Embryonic facial prominence (tissue), 1 donor: ENCODE data around the gene SLC7A1.

ENCODE experiments used
- DNase-seq: peaks from one replicate; pipeline ENCODE4 v3.0.0-alpha.2; 2016; ENCODE audit errors: extremely low spot score

The SLC7A1 gene

DNA sequence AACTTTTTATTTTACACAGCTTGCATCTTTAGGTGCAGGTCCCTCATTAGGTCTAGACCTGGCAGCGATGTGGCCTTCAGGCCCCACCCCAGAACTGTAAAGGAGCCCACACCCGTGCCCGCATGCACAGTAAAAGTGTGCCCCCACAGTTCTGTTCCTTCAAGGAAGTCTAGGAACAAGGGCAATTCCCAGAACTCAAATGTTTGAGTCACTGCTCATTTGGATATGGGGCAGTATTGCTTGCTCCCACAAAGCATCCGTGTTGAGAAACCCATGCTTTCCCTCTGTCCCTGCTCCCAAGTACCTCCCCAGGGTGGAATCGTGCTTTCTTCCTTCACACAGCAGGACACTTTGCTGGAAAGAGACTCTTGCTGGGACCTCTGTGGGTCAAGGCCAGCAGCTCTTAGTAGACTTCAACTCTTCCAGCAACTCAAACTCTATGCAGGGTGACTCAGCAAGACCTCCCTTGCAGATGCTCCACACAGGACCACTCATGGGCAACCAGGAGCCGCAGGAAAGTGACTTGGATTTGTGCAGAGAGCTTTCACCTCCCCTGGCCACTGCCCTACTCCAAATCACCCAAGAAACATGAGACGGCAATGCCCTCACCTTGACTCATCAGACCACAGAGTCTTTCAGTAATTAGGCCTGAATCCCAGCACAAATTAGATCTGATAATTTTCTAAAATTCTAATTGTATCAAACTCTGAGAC, 12.3 kb downstream of the SLC7A1 start:
- no peak for DNase-seq

DNA sequence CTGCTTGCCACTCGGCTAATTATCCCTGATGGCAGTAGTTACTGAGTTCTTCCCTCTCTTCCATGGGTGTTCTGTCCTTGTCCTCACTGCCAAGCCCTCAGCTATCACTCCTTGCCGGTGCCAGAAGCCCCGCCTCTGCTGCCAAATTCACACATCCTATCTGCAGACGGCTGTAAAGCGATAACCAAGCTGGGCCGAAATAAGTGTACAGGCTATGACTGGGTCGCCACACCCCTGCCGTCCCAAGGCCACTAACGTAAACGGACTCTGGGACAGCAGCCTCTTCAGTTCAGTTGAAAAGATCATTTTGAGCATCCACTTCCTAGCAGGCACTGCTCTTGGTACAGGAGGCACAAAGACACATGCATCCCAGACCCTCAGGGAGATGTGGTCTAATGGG, 13.3 kb downstream of the SLC7A1 start:
- no peak for DNase-seq

DNA sequence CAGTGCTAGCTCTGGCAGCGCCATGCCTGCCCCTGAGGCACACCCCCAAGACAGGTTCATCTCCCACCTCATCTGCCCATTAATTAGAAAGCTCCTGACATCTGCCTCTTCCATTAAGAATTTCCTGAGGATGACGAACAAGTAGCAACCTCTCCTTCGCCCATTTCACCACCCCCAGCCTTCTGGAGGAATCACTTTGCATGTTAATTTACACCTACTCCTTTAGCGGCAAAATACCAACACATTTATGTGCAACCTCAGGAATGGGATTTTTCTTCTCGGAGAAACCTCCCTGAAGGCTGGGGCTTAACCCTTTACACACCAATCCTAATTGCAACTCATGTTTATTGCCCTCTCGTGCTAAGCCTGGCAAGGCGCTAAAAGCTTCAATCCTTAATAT, 13.8 kb downstream of the SLC7A1 start:
- no peak for DNase-seq

DNA sequence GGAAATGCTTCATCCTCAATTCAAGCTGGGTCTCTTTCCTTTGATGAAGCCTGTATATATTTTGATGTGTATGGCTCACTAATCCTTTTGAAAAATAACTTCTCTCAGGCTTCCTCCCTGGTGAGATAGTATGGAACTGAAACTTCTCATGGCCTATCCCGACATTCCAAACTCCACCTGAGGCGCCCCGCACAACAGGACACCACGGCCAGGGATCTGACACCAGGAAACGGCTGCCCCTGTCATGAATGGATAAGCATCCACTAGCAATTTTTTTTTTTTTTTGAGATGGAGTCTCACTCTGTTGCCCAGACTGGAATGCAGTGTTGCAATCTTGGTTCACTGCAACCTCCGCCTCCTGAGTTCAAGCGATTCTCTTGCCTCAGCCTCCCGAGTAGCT, 16.4 kb downstream of the SLC7A1 start:
- no peak for DNase-seq

DNA sequence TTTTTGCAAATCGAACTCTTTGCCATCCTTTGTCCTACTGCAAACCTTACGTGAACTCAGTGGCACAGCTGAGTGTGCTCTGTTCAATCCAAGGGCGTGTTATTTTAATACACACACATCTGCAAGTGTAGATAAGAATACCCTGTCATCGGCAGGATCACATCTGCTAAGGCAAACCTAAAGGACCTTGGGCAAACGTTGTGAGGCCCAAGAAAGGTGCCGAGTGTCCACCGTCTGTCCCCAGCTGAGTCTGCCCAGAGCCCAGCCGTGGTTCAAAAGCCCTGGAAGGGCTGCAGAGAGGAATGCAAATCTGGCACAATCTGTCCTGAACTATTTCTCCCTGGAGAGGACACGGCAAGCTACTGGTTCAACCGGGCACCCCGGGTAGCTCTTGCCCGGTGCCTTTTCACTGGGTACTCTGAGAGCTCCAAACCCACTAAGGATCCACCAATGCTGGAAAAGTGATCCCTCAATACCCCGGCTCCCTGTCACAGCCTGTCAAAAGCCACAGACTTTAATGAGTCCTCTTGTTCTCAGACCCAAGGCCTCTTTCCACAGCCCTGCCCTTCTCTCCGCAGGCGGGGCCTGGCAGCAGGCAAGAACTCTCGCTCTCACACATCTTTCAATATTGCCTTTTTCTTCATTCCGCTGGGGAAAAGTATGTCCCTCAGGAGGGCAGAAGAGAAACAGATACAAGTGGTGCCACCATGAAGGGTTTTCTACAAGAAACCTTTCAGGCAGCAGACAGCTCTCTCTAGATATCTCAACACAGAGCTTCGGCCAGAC, 17.0 kb downstream of the SLC7A1 start:
- no peak for DNase-seq

DNA sequence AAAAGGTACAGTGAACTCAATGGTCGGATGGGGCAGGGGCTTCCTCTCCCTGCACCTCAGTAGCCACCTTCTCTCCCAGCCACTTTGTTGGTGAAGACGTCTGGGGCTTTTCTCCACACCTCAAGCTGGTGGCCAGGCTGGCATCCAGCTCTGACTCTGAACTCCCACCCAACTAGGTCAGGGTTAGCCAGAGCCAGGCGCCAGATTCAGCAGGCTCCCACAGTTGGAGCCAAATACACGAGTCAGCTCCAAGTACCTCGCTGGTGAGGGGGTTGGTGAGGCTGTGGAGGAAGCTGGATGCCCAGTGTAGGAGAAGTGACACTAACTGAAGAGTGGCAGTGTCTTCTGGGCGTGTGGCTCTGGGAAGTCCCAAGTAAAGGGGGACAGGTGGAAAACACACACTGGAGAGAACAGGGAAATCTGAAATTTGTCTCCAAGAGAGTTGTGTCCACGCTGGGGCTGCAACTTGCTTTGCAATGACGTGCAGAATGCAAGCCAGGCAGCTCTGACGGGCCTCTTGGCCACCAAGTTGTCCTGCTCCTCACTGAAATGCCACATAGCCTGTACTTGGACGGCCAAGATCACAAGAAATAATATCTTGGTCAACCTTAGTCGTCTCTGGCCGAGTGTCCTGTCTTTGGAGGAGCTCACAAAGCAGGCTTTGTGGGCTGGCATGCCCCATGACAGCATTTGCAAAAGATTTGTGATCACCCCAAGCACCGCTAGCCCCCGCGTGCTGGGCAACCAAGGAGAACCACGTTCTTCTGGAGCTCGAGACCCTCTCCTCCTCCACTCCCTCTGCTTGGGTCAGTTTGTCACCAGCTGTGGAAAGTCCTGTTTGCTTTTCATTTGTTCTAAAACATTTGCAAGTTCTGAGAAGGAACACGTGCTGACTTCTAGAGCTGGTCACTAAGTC, 18.1 kb downstream of the SLC7A1 start:
- DNase-seq, result no peak

DNA sequence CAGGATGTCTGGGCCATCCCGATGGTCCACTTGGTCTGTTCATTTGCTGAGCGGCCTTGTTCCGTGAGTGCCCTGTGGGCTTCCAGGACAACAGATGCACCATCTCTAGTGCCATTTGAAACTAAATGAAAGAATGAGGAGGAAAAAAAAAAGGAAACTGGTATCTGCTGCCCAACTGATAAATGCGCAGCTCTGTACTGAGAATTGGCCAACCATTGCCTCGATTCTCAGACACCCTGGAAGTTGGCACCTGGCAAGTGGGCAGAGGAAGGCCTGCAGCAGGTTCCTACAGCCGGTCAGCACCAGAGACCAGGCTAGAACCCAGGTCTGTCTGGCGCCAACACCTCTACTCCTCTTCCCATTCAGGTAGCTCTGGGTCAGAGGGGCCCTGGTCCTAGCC, 18.9 kb downstream of the SLC7A1 start:
- no peak for DNase-seq

DNA sequence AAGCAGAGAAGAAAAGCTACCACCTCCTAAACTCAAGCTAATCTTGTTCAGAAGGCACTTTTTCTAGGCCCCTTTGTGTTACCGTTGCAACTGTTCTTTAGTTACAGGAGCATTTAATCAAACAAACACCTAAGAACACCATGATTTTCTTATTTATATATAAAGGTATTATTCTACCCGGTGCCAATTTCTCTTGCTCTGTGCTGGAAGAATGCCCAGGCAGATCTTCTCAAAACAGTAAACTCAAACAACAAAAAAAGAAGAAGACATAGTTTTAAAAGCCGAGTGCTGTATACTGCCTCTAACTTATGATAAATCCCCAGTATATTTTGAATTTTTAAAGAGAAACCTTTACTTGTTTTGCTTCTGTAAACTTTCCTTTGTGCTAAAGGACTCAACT, 20.4 kb downstream of the SLC7A1 start:
- no peak for DNase-seq

DNA sequence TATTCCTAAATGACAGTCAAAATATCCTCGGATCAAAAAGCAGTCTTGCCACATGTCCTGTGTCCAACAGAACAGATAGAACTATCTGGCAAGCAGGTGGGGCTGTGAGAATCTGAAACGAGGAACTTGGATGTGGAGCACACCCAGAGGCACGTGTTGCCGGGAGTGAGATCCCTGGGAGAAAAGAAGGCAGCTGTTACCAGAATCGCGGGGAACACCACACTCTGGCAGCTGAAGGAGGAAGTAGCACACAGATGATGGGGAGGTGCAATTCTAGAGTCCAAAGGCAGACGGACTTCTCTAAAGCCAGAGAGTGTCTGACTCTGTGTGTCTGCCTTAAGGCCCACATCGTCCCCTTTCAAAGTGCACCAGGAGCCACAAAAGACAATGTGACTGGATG, 22.3 kb downstream of the SLC7A1 start:
- DNase-seq, result no peak

DNA sequence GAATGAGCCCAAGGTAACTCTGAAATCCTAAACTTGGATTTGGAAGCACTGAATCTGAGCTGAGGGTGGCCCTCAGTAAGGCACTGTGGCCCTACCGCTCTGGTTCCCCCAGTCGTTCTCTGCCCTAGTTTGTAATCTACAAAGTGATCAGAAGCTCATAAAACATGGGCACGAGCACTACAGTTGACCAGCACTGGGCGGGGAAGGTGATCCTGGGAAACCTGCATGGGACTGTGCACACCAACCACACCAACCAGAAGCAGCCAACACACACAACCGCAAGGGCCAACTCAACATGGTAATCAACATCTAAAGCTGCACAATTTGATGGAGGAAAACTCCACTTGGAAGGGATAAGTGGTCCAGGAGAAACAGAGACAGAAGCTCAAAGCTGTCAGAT, 22.9 kb downstream of the SLC7A1 start:
- no peak for DNase-seq

DNA sequence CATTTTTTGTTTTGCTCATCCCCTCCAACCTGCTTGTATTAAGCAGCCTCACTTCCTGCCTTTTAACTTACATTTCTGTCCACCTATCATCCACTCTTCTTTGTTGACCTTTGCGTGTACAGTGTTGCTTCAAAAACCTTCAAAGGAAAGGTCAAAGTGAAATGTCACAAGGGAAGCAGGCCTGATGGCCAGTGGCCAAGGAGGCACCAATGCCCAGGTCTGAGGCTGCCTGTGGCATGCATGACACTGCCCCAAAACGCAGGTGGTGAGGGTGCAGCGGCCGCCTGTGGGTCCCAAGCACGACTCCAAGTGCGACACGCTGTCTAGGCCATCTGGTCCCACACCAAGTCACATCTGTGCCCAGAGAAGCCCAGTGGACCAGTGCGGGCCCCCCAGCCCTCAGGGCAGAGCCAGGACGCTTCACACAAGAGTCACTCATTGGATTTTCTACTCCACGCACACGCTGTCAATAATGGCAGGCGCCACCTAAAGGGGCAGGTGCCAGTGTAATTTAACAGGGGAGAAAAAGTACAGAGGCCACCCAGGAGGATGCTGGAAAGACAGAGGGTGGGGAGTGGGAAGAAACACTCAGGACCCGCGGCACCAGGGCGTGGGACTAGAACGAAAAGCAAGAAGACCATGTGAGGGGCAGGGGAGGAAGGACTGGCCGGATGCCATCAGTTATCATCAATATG, 23.5 kb downstream of the SLC7A1 start:
- no peak for DNase-seq

DNA sequence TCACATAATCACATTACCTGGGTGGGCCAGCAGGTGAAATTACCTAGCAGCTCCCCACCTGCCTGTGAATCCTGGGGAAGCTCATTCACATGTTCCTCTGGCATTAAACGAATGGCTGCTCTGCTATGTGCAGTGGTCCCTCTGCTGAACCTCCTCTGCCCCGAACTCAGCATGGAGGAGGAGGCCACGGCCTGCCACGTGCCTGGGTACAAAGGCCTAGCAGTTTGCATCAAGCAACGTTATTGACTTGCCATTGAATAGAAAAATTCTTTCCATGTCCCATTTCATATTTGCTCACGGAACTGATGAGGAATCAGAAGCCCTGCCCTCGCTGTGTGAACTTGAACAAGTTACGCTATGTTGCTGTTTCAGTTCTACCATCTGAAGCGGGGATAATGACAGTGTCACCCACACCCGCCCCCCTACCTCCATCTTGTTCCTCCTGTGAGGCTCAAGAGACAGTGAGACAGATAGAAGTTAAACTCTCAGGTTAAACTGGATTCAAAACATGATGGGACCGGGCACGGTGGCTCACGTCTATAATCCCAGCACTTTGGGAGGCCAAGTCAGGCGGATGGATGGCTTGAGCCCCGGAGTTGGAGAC, 25.3 kb downstream of the SLC7A1 start:
- no peak for DNase-seq

DNA sequence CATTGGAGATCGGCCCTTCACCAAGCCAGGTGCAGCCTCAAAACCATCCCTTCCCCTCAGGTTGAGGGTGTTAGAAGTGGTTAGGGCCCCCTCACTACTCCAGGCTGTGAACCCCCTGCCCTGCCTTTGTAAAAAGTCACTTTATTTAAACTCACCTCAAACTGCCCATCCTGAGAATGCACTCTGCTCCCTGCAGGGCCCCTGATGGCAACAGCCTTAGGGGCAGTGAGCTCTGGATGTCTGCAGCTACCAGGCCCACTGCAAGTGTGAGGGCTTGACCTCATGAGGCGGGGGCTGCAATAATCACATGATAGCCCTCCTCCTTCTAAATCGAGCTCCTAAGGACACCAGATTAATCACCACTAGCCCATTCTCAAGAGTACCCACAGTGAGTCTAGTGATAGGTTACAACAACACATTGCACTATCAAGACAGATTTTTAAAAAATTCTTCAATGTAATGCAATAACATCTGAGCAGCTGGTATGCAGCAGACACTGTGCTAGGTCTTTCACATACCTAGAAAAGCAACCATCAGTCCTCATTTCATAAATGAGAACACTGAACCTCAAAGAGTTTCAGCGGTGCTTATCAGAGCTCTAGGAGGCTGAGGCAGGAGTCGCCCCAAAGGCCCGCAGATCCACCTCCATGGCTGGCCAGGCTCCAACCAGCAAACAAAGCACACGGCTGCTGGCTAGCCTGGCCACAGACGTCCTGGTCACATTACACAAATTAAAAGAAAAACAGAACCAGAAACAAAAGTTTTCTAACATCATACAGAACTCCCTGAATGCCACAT, 26.0 kb downstream of the SLC7A1 start:
- no peak for DNase-seq

DNA sequence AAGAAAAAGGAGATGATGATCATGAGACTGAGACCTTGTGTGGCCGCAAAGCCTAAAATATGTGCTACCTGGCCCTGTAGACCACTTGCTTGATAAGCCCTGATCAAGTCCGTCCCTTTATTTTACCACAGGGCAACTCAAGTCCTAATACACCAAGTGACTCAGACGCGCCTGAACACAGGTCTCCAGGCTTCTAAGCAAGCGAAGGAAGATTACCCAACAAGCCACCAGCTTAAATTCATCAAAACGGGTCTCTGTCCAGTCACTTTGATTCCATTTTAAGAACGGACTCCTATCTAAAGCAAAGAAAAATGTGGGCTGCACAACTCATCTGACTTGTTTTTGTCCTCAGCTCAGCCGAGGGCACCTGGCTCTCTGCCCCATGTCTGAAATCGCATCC, 26.8 kb downstream of the SLC7A1 start:
- DNase-seq, result no peak

DNA sequence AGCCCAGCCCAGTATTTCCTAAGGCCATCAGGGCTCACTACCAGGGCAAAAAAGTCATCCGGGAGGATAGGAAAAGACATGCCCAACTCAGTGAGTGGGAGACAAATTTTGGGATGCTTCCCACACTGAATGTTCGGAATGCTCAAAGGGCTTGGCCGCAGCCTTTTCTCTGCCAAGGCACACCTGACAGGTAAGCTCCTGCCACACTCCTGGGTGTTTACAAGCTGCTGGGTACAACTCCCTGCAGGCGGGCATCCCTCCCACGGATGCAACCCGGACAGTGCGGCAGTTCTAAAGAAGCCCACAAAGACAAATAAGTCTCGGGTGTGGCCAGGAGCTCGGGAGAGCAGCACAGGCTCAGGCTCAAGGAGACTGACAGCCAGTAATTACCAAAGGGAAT, 28.1 kb downstream of the SLC7A1 start:
- no peak for DNase-seq

DNA sequence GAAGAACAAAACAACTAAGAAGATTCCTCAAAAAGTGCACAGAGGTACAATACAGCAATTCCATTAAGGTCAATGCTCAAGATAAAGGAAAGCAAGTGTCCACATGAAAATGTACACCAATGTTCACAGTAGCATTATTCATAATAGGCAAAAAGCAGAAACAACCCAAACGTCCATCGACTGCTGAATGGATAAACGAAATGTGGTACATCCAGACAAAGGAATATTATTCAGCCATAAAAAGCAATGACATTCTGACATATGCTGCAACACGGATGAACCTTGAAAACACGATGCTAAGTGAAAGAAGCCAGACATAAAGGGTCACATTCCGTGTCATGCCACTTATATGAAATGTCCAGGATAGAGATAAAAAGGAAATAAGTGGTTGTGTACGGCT, 29.3 kb downstream of the SLC7A1 start:
- no peak for DNase-seq

DNA sequence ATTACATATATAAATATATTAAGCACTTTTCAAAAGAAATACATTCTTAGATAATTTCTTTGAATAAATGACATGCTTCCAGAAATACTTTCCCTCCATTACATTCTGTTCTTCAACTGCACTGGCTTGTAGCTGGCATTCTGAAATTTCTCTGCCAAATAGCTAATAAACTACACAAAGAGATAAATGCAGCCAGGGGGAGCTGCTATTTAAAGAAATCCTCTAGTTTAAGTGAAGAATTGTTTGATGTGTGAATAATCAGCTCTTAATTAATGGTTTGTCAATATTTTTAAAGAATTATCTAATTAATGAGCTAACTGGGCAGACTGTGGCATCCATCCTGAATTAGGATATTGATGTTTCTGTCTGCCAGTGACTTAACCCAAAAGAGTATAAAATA, 30.7 kb downstream of the SLC7A1 start:
- DNase-seq, result no peak

DNA sequence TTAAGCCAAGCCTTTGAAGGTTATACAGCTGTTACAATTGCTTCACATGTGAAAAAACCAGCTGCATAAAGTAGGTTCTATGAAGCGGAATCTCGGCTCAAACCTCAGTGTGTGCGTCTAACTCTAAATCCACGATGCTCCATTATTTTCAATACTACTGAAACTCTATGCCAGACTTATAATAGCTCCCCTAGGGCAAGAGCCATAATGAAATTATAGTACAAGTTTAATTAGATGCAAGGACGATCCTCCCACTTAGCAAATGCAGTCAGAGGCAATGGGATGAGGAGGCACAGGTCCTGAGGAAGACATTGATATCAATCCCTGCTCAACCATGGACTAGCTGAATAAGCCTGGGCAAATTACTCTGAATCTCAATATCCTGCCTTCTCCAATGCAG, 31.1 kb downstream of the SLC7A1 start:
- no peak for DNase-seq

DNA sequence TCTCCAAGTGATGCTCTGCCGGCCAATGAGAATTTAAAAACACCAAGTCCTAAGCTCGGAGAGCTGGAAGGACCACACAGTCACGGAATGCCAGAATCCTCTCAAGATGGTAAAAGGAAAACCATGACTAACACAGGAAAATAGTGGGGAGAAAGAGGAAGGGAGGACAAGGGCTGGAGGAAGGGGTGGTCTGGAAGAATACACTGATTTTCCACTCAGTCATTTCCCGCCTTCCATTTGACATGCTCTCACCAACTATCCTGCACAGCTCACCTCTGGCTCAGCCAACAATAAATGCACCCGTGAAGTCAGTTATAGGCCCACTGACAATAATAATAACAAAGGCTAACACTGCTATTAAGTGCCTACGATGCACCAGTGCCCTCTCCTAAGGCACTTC, 31.5 kb downstream of the SLC7A1 start:
- DNase-seq, result no peak

DNA sequence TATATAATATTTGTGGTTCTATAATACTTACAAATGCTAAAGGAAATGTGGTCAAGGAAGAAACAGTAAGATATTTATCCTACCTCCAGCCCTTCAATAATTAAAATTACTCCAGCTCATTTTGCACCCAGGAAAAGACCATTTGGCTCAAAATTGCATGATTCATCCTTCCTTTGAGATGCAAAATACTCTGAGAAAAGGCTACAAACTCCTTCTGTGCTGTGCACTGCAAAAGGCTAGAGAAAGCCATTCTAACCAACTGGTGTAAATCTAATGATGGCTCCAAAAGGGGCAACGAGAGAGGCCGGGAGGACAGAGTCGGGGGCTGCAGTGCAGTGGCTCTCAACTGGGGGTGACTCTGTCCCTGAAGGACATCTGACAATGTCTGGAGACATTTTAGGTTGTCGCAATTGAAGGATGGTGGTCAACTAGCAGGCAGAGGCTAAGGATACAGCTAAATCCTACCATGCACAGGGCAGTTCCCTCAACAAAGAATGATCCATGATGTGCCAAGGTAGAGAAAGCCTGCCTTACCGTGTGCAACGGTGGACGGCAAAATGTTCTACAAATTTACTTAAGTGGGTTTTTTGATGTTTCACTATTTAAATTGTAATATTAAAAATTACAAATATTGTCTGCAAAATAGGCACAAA, 32.6 kb downstream of the SLC7A1 start:
- DNase-seq, result no peak
